HG03196 (cell line): ENCODE data around the gene CRTC1.
A peak's percentile ranks its signal among the peaks of the same experiment; 100 is the strongest.
"Not testable (repeated sequence)": the region's sequence is repeated elsewhere in the genome, so short reads cannot be mapped to it uniquely, and the experiment has no call there.

Experiments used
- ATAC-seq: cut with Tn5 transposase; IDR thresholded peaks from one replicate; pipeline ENCODE4 v1.9.1; 2021; ENCODE audit not compliant: unreplicated experiment

CRTC1 gene

DNA sequence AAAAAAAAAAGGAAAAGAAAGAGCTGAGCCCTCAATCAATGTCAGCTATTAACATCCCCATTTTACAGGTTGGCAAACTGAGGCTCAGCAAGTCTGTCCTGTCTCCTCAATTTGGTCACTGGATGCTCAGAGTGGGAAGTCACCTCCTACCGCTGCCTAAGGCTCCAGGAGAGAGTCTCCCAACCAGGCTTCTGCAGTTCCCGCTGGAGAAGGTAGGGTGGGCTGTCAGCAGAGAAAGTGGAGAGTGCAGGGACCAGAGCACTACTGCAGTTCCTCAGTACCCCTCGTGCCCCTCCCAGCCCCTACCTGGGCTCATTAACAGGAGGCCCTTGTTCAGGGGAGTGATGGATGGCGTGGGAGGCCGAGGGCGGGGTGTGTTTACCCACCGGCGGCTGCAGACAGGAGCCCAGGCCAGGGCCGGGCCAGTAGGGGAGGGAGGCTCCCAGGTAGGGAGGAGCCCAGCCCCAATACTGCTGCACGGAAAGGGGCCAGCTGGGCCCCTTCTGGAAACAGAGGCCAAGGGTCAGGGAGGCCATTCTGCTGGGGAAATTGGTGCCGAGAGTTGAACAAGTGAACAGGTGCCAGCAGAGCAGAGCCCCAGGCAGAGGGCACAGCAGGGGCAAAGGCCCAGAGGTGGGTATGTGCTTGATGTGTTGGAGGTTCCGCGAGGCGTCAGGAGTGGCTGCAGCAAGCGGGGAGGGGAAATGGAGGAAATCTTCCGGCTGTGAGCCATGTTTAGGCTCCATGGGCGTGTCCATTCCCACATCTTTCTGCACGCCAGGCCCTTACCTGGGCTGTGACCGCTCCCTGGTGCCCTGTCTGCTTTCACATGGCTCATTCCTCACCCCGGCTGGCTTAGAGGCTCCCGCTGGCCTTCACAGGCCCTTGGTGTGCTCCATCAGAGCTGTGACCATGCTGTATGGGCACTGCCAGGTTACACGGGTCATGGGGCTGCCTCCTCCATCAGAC is 115.2 kb downstream of the CRTC1 start:
- no peak for ATAC-seq

DNA sequence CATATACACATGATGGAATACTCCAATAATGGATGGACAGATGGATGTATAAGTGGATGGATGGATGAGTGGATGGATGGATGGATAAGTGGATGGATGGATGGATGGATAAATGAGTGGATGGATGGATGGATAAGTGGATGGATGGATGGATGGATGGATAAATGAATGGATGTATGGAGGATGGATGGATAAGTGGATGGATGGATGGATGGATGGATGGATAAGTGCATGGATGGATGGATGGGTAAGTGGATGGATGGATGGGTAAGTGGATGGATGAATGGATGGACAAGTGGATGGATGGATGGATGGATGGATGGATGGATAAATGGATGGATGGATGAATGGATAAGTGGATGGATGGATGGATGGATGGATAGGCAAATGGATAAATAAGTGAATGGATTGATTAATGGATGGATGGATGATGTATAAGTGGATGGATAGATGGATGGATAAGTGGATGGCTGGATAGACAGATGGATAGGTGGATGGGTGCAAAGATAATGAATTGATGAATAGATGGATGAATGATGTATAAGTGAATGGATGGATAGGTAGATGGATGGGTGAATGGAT is 116.0 kb downstream of the CRTC1 start:
- ATAC-seq, result no peak

- ATAC-seq, result no peak
These were observed 116.6 kb downstream of the CRTC1 start for GRCh38 chr19:18800079-18800478.

GRCh38 chr19:18800636-18801035 is 117.2 kb downstream of the CRTC1 start:
- no peak for ATAC-seq

DNA sequence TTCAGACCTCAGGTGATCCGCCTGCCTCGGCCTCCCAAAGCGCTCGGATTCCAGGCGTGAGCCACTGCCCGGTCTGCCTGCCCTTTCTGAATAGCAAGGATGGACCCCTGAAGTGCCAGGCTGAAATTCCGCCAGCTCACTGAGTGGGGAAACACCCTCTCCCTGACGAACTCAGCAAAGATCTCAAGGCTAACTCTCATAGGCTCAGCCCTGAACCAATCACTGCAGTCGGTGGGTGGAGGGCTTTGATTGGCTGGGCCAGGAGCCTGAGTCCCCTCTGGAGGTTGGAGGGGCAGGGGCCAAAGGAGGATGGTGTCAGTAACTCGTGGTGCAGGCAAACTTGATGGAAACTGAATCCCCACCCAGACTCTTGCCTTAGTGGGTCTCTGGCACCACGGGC is 118.9 kb downstream of the CRTC1 start:
- ATAC-seq, result no peak

DNA sequence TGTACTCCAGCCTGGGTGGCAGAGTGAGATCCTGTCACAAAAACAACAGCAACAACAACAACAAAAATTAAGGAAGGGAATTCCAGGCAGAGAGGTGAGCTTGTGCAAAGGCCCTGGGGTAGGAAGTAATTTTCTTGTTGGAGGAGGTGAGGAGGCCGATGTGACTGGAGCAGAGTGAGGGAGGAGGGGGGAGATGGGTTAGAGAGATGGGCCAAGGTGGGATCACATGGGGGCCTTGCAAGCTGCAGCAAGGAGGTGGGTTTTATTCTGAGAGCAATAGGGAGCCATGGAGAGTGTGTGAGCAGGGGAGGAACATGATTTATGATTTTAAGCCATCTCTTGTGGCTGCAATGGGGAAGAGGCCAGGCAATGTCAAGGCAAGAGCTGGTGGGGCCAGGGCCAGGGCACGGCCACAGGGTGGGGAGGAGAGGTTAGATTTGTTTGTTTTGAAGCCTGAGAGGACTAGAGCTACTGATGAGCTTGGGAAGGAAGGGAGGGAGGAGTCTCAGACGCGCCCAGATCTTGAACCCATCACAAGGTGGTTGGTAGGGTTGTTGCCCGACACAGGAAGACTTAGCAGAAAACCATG is 120.2 kb downstream of the CRTC1 start:
- ATAC-seq, result no peak

DNA sequence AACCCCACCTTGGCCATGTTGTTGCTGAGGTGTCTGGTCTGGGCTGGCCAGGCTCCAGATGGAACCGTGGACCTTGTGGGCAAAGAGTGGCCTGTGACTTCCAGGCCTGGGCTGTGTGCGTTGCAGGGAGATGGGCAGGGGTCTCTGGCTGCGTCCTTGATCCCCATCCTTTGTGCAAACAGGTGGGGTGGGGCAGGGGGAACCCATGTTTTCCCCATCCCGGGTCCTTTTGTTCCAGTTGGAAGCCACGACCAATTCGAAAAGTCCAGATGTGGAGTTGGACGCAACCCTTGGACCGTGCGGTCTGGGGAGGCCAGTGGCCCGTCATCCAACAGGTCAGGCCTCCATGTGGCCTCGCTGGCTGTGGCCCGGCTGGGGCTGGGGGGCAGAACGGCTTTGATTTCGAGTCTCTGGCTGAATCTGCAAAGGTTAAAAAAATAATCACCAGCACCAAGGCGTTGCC is 120.7 kb downstream of the CRTC1 start:
- ATAC-seq, result no peak

- ATAC-seq, result no peak
These were observed 121.2 kb downstream of the CRTC1 start for GRCh38 chr19:18804643-18805042.

- ATAC-seq, result no peak
These were observed 124.4 kb downstream of the CRTC1 start for GRCh38 chr19:18807861-18808331.

- no peak for ATAC-seq
These were observed 125.8 kb downstream of the CRTC1 start for GRCh38 chr19:18809149-18809868.

DNA sequence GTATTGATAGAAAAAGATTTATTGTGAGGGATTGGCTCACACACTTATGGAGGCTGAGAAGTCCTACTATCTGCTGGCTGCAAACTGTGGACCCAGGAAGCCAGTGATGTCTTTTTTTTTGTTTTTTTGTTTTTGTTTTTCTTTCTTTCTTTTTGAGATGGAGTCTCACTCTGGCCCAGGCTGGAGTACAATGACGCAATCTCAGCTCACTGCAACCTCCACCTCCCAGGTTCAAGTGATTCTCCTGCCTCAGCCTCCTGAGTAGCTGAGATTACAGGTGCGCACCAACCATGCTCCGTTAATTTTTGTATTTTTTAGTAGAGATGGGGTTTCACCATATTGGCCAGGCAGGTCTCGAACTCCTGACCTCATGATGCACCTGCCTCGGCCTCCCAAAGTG is 128.2 kb downstream of the CRTC1 start:
- ATAC-seq, result not testable (repeated sequence)

- ATAC-seq, result no peak
These were observed 130.6 kb downstream of the CRTC1 start for GRCh38 chr19:18814063-18814462.

DNA sequence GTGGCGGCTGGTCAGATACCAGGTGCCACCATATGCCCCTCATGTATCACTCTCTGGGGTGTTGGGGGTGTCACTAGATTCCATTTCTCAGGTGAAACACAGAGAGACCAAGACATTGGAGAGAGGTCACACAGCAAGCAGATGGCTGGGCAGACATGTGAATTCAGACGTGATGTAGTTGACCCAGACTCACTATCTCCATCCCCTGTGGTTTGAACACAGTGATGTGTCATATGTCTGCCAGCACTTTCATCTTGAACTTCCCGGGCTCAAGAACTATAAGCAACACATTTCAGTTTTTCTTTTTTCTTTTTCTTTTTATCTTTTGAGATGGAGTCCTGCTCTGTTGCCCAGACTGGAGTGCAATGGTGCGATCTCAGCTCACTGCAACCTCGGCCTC is 132.2 kb downstream of the CRTC1 start:
- ATAC-seq, result no peak

GRCh38 chr19:18816645-18817044 is 133.2 kb downstream of the CRTC1 start:
- ATAC-seq, result not testable (repeated sequence)

GRCh38 chr19:18817574-18817973 is 134.1 kb downstream of the CRTC1 start:
- no peak for ATAC-seq

DNA sequence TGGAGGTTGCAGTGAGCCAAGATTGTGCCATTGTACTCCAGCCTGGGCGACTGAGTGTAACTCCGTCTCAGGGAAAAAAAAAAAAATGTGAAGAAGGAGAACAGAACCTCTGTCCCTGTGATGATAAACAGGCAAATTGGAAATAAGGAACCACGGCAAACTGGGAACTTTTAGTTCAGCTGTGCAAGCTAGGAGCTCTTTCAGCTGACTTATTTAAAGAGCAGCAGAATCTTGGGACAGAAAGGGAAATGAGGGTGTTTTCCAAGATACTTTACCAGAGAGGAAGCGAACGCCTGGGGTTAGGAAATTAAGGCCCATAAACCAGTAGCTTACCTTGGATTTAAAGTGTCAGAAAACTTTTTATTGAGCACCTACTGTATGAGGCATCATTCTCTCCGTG is 145.3 kb downstream of the CRTC1 start:
- no peak for ATAC-seq

DNA sequence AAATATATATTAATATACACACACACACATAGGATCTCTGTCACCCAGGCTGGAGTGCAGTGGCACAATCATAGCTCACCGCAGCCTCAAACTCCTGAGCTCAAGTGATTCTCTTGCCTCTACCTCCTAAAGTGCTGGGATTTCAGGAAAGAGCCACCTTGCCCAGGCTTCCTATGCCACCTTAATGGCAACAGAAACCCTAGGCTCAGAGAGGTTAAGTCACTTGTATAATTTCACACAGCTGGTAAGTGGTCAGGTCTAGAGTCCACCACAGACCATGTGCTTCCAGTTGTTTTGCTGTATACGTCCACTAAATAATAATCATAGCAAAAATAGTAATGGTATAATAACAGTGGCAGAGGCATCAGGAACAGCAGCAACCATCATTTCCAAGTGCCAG is 147.0 kb downstream of the CRTC1 start:
- no peak for ATAC-seq

GRCh38 chr19:18831524-18832305 is 148.2 kb downstream of the CRTC1 start, which contains the start of gene UPF1:
TSS of gene UPF1 (plus strand) at chr19:18831959. CDS start at chr19:18832210, 251 bp downstream.
- peak; percentile 63 for ATAC-seq
